ENCODE measurements around the gene RAE1. TPM values are rescaled to one million over a fixed set of nuclear protein-coding genes. Genes with fewer than 3 reads are reported as not detected.

RAE1 gene
- total RNA-seq, 1 donor from 2014 or later = 21.1 TPM

GRCh38 chr20:57426831-57427230, 75.8 kb downstream of the RAE1 start:
- no peaks in the 10 kb centered on the region for H3K36me3 ChIP-seq
- no peaks in the 10 kb centered on the region for H3K27me3 ChIP-seq
- no peak for DNase-seq (ENCODE audit: extremely low spot score in 2 of 2)
- no peak overlapping the region for H3K27ac ChIP-seq
- intact Hi-C loops (cut with DNase I) = no loop called here
- no peak overlapping the region for H3K4me3 ChIP-seq
- H3K4me1 ChIP-seq = no peaks in the 10 kb centered on the region
- no peaks in the 10 kb centered on the region for H3K9me3 ChIP-seq
- TF ChIP-seq CTCF (IDR thresholded peaks at IDR 0.05) = no peak
- no peak for TF ChIP-seq POLR2AphosphoS5 (IDR thresholded peaks at IDR 0.05; ENCODE audit: insufficient read depth in 1 of 2, low read depth in 1 of 2)
- no peak for TF ChIP-seq POLR2A (IDR thresholded peaks at IDR 0.05)

- TF ChIP-seq CTCF (IDR thresholded peaks at IDR 0.05) (no peak), POLR2A (IDR thresholded peaks at IDR 0.05) (no peak), POLR2AphosphoS5 (IDR thresholded peaks at IDR 0.05; ENCODE audit: insufficient read depth in 1 of 2, low read depth in 1 of 2) (no peak)
- H3K4me1 ChIP-seq = peaks cover 9% of the 10 kb centered on the region
- intact Hi-C loops (cut with DNase I) = no loop called here
- DNase-seq (ENCODE audit: extremely low spot score in 2 of 2) = no peak
- no peak overlapping the region for H3K4me3 ChIP-seq
- no peak overlapping the region for H3K27ac ChIP-seq
- no peaks in the 10 kb centered on the region for H3K9me3 ChIP-seq
- H3K27me3 ChIP-seq = no peaks in the 10 kb centered on the region
- H3K36me3 ChIP-seq = no peaks in the 10 kb centered on the region
These were observed 77.5 kb downstream of the RAE1 start for GRCh38 chr20:57428324-57429158.

Small RNA genes within 50 kb of the gene (microRNA-seq; reads per million reads assigned to microRNA genes)
- gene MIR4325 (ENCODE audit: borderline number of aligned reads, borderline replicate concordance) = not detected

Small RNA genes within 50 kb of the gene (small RNA-seq; reads per million reads assigned to genes)
- not detected for gene MIR4325
- not detected for gene RF00019
- not detected for gene RPL39P39

Other genes starting within 250 kb of the RAE1 start
- gene BMP7, start 84.6 kb upstream of the RAE1 start, total RNA-seq = 17.2 TPM
- gene SPO11, start 21.5 kb upstream of the RAE1 start, total RNA-seq = not detected
- gene RBM38, start 40.1 kb downstream of the RAE1 start, total RNA-seq = 24.8 TPM
- gene CTCFL, start 173.9 kb downstream of the RAE1 start, total RNA-seq = not detected
- 13.0 TPM for gene PCK1, start 209.9 kb downstream of the RAE1 start, total RNA-seq

All from vagina (tissue), 2 donors.